Duodenal mucosa (tissue), 2 donors: ENCODE data around the gene GNPTAB.

Source experiments
- H3K27ac ChIP-seq: one replicate; pipeline ENCODE4 v1.7.0; 2013; ENCODE audit warnings: low read depth, low read length
- H3K27me3 ChIP-seq, 2 donors: one replicate each; pipeline ENCODE4 v1.7.0; 2013; ENCODE audit warnings: low read length in 2 of 2, control low read depth in 1 of 2; ENCODE audit not compliant: insufficient read depth in 2 of 2, control insufficient read depth in 1 of 2
- H3K36me3 ChIP-seq, 2 donors: one replicate each; pipeline ENCODE4 v1.7.0; 2013; ENCODE audit warnings: low read length in 2 of 2, control low read depth in 1 of 2; ENCODE audit not compliant: insufficient read depth in 2 of 2, control insufficient read depth in 1 of 2
- H3K4me1 ChIP-seq, 2 donors: one replicate each; pipeline ENCODE4 v1.7.0; 2013; ENCODE audit warnings: low read length in 2 of 2, control low read depth in 1 of 2; ENCODE audit not compliant: insufficient read depth in 2 of 2, control insufficient read depth in 1 of 2
- H3K4me3 ChIP-seq, 2 donors: one replicate each; pipeline ENCODE4 v1.7.0; 2013; ENCODE audit warnings: low read length in 2 of 2, low read depth in 1 of 2
- H3K9ac ChIP-seq, 2 donors: one replicate each; pipeline ENCODE4 v1.7.0; 2013; ENCODE audit warnings: low read length in 2 of 2, low read depth in 1 of 2
- H3K9me3 ChIP-seq, 2 donors: one replicate each; pipeline ENCODE4 v1.7.0; 2013; ENCODE audit warnings: low read length in 2 of 2, control low read depth in 1 of 2; ENCODE audit not compliant: control insufficient read depth in 1 of 2

GNPTAB gene

GRCh38 chr12:101729842-101730241 lies 100.9 kb downstream of the GNPTAB start:
- Histone ChIP-seq H3K36me3 (peaks cover 14 to 21% of the 10 kb centered on the region in 2 donors), H3K4me1 (peaks cover 0 to 8% of the 10 kb centered on the region in 2 donors), H3K27me3 (no peaks in the 10 kb centered on the region), H3K9me3 (no peaks in the 10 kb centered on the region), H3K27ac (no peak overlapping the region), H3K4me3 (no peak overlapping the region), H3K9ac (no peak overlapping the region)

DNA sequence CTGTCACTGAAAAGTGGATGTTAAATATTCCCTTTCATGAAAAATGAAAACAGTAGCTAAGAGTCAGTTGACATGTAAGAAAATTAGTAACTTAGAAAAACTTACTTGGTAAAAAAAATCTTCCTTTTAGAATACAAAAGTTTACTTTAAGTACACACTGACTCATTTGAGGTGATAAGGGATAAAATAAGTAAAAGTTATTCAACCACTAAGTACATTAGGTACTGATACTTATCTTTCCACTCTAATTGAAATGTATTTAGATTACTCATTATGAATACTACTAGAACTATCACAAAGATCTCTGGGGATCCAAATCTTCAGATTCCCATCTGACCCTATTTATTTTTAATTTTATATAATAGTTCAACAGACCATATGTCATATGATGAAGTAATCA lies 103.7 kb downstream of the GNPTAB start:
- H3K4me3 ChIP-seq, result no peak overlapping the region
- H3K36me3 ChIP-seq, result peaks cover 18 to 28% of the 10 kb centered on the region in 2 donors
- no peak overlapping the region for H3K9ac ChIP-seq
- no peaks in the 10 kb centered on the region for H3K27me3 ChIP-seq
- no peaks in the 10 kb centered on the region for H3K4me1 ChIP-seq
- no peak overlapping the region for H3K27ac ChIP-seq
- H3K9me3 ChIP-seq, result no peaks in the 10 kb centered on the region

- Histone ChIP-seq H3K9ac (no peak overlapping the region), H3K27me3 (no peaks in the 10 kb centered on the region), H3K4me1 (peaks cover 8 to 10% of the 10 kb centered on the region in 2 donors), H3K36me3 (peaks cover 11 to 25% of the 10 kb centered on the region in 2 donors), H3K27ac (no peak overlapping the region), H3K4me3 (no peak overlapping the region), H3K9me3 (no peaks in the 10 kb centered on the region)
Observed at GRCh38 chr12:101722392-101722791, 108.4 kb downstream of the GNPTAB start.

DNA sequence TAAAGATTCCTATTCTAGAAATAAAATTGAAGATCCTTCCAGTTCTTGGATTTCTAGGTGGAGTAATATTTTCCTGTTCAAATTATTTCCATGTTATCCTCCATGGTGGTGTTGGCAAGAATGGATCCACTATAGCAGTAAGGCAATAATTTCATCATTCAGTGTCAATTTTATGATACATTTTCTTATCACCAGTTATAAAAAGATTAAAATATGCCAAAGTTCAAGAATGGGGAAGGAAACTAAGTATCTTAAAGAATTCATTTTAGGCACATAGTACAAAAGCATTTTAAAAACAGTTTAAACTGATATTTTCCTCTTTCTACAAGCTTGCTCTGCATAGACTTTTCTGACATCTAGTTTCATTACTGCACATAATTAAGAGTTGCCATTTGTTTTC lies 110.6 kb downstream of the GNPTAB start:
- Histone ChIP-seq H3K4me1 (peaks cover 8 to 14% of the 10 kb centered on the region in 2 donors), H3K4me3 (no peak overlapping the region), H3K9me3 (no peaks in the 10 kb centered on the region), H3K27ac (no peak overlapping the region), H3K9ac (no peak overlapping the region), H3K27me3 (no peaks in the 10 kb centered on the region), H3K36me3 (peaks cover 7 to 18% of the 10 kb centered on the region in 2 donors)

GRCh38 chr12:101719566-101719965 lies 111.2 kb downstream of the GNPTAB start:
- Histone ChIP-seq H3K27ac (no peak overlapping the region), H3K27me3 (no peaks in the 10 kb centered on the region), H3K4me3 (no peak overlapping the region), H3K36me3 (peaks cover 7 to 17% of the 10 kb centered on the region in 2 donors), H3K9ac (no peak overlapping the region), H3K4me1 (peaks cover 8 to 18% of the 10 kb centered on the region in 2 donors), H3K9me3 (no peaks in the 10 kb centered on the region)

- H3K36me3 ChIP-seq, result no peaks in the 10 kb centered on the region
- H3K4me3 ChIP-seq, result no peak overlapping the region
- H3K27me3 ChIP-seq, result no peaks in the 10 kb centered on the region
- no peak overlapping the region for H3K9ac ChIP-seq
- H3K9me3 ChIP-seq, result no peaks in the 10 kb centered on the region
- peaks cover 18 to 39% of the 10 kb centered on the region in 2 donors for H3K4me1 ChIP-seq
- H3K27ac ChIP-seq, result no peak overlapping the region
Observed at GRCh38 chr12:101714877-101715444, 115.8 kb downstream of the GNPTAB start.

DNA sequence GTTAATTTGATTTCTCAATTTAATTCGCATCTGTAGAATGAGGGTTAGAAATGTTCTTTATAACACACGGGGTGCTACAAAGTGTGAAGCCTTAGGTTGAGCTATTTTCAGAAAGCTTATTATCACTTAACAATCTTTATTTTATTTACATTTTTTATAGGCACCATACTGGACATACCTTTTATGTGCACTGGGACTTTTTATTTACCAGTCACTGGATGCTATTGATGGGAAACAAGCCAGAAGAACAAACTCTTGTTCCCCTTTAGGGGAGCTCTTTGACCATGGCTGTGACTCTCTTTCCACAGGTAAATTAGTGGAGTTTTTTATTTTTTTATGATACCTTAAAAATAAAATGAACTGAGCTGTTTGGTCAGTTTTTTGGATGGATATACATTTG lies 116.8 kb downstream of the GNPTAB start:
- H3K9ac ChIP-seq, result peak overlapping the region in 1 of 2 donors; percentile 1
- peaks cover 29 to 39% of the 10 kb centered on the region in 2 donors for H3K4me1 ChIP-seq
- no peaks in the 10 kb centered on the region for H3K9me3 ChIP-seq
- H3K27me3 ChIP-seq, result no peaks in the 10 kb centered on the region
- H3K36me3 ChIP-seq, result no peaks in the 10 kb centered on the region
- H3K4me3 ChIP-seq, result no peak overlapping the region
- no peak overlapping the region for H3K27ac ChIP-seq

DNA sequence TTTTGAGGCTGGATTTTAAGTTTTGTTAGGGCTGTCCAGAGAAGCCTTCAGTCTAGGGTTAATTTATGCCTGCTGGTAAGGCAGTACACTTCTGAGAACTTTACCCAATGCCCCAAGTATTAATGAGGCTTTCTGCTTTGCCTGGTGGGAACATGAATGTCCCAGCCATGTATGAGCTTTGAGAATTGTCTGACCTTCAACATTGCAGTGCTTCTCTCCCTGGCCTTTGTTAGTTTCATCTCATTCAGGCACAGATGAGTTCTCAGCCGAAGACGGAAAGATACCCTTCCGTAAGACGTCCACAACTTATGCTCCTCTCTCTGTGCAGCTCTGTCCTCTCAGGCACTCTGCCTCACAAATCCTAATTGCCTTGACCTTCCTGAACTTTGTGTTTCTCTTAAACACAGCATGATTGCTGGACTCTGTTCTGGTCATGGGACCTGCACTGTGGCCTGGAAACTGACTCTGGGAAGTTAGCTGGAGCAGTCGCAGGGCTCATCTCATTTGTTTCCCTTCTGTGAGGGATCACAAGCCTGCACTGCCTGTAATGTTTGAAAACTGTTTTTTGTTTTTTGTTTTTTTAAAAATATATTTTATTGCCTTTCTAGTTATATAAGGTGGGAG lies 117.6 kb downstream of the GNPTAB start:
- H3K27me3 ChIP-seq, result no peaks in the 10 kb centered on the region
- no peaks in the 10 kb centered on the region for H3K9me3 ChIP-seq
- peak overlapping the region; percentile 17 for H3K27ac ChIP-seq
- peak overlapping the region; percentile 53 for H3K4me3 ChIP-seq
- no peaks in the 10 kb centered on the region for H3K36me3 ChIP-seq
- H3K9ac ChIP-seq, result peak overlapping the region; percentile 28 to 41
- H3K4me1 ChIP-seq, result peaks cover 27 to 35% of the 10 kb centered on the region in 2 donors

DNA sequence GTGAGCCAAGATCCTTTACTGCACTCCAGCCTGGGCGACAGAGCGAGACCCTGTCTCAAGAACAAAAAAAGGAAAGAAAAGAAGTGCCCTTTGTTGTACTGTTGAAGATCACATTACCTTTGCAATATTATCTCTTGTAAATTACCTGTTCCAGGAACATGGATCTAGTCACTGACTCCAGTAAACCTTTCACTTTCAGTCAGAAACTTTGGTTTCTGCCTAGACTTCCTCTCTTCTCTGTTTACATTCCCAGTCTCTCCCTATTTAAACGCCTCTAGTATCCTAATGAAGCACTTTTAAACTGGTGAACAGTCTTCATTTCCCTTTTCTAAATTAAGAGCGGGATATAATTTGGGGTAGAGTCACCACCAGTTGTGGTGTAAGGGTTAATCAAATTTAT lies 120.5 kb downstream of the GNPTAB start:
- Histone ChIP-seq H3K27me3 (no peaks in the 10 kb centered on the region), H3K9ac (no peak overlapping the region), H3K36me3 (no peaks in the 10 kb centered on the region), H3K27ac (no peak overlapping the region), H3K4me3 (peak overlapping the region in 1 of 2 donors; percentile 25), H3K9me3 (no peaks in the 10 kb centered on the region), H3K4me1 (peaks cover 30 to 54% of the 10 kb centered on the region in 2 donors)

DNA sequence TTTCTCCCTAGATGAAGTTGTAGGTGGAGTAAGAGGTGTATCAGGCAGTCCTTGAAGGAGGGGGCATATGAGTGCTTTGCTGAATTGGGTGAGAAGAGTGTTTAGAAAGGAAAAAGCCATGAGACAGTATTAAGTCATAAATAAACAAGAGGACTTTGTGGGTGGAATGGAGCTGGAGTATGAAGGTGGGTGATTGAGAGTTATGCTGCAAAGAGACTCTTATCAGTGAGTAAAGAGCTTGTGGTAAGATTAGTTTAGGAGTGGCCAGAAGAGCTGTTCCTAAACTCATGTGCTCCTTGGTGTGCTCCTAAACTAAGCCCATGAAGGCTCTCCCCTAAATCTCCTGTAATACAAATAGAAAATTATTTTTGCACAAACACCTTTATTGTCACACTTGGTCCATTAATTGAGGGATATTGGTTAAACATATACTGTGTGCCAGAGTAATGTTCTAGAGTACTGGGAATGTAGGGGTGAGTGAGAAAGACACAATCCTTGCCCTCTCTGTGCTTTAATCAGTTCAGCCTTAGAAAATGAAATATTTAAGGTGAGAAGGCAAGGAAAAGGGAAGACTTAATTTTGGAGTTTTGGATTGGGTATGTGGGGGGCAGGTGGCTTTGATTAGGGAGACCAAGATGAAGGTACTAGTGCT lies 123.5 kb downstream of the GNPTAB start:
- Histone ChIP-seq H3K27me3 (no peaks in the 10 kb centered on the region), H3K9me3 (no peaks in the 10 kb centered on the region), H3K27ac (no peak overlapping the region), H3K4me3 (no peak overlapping the region), H3K36me3 (no peaks in the 10 kb centered on the region), H3K4me1 (peaks cover 26 to 47% of the 10 kb centered on the region in 2 donors), H3K9ac (no peak overlapping the region)
